ENCODE results near the gene BCCIP.

Gene BCCIP

GRCh38 chr10:125797994-125798662 lies 25.2 kb upstream of the BCCIP start:
- no peak for DNase-seq

- DNase-seq = no peak
These were observed 23.7 kb upstream of the BCCIP start for GRCh38 chr10:125799451-125800182.

DNA sequence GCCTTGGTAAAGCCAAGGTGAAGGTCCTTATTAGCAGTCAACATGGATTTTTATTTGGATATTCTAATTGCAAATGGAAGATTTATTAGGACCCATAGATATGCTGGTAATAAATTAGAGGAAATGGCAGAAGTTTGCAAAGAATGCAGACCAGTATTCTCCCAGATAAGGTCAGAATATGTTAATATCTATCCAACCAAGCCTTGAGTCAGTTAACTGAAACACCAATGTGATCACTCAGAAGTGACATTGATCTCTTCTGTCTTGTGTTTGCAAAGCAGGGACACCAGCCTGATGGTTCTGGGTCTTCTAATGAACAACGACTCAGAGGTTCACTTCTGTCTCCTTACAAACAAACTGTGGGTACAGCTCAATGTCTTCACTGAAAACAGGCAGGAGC lies 21.8 kb upstream of the BCCIP start:
- no peak for DNase-seq

DNA sequence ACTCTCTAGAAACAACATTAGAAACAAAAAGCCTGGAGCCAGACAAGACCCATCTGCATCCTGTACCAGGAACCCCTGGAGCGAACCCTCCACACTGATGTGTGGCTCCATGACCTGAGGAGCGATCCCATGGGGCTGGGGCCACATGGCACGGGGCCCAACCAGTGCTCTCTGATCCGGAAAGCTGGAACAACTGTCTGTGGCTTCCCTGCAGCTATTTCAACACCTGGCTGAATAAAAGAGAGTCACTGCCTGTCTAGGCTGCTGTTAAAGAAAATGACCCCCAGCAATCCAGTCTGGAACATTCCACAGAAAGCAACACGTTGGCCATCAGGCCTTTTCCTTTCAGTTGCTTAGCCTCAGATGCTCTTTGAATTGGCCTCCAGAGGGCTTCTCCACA lies 21.2 kb upstream of the BCCIP start:
- DNase-seq = no peak

DNA sequence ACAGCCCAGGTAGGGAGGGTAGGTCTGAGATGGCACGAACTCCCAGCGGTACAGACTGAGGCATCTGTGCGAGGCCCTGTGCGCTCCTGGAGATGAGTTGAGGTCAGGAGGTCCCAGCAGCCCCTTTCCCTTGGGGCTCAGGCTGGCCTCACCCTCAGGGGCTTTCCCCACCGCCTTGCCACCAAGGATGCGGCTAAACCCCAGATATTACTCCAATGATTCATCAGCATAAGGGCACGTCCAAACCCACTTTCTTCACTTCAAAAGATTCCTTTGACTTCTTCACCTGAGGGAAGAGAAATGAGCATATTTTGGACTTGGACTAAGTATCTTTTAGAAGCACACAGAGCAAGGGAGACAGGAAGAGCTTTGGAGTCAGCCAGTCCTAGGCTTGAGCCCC lies 20.6 kb upstream of the BCCIP start:
- DNase-seq = no peak

DNA sequence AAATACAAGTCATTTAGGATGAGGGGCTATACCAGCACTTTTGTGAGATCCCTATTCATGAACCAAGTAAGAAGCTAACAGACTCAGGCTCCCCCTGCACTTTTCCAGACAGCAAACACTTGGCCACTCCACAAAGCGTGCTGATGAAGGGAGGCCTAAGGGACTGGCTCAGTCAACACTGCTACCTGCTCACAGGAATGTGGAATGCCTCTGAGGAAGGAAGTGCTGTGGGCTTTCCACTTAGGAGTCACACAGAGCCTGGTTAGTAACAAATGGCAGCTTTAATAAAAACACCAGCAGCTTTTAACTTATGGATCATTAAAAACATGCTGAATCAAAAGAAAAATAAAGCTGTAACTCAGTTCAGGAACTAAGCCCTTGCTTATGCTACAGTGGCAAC lies 15.3 kb upstream of the BCCIP start:
- DNase-seq = no peak

DNA sequence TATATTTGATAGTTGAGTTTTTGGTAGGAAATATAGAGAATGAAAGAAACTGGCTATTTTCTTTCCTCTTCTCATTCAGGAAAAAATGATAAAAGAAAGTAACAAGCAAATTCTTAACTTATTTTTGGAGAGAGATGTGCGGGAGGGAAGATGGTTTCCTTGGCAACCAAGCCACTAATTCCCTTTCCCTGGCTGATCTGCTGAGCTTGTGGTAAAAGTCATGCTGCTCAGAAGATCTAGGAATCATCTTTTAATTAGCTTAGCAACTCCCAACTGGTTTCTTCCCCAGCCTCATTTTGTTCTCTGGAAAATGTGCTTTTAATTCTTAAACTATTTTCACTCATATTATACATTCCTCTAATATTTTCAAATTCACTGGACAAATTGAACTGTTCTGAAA lies 12.1 kb upstream of the BCCIP start:
- no peak for DNase-seq

DNA sequence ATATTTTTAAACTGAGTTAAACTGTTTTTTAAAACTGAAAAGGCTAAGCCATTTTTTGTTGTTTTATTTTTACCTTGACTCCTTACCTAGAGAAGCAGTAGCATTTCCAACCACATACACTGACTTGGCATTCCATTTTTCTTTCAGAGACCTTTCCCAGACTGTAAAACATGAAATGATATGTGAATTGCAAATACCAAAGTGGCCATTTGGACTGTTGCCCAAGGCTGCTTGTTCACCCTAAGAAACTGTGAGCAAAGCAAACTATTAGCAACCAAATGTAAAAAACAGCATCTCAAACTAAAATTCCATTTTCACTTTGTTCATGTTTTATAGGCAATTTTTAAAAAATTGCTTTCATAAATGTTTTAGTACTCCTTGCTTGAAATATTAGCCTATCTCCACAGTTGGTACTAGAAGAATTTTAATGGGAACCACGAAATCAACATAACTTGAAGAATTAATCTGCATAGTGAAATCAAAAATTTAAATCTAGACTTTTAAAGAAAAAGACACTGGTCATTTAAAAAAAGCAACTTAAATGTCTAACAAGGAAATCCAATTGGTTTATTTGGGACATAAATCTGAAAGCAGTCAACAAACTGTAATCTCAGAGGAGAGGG lies 11.1 kb upstream of the BCCIP start:
- DNase-seq = no peak

GRCh38 chr10:125815764-125816163 lies 7.6 kb upstream of the BCCIP start:
- no peak for DNase-seq

DNA sequence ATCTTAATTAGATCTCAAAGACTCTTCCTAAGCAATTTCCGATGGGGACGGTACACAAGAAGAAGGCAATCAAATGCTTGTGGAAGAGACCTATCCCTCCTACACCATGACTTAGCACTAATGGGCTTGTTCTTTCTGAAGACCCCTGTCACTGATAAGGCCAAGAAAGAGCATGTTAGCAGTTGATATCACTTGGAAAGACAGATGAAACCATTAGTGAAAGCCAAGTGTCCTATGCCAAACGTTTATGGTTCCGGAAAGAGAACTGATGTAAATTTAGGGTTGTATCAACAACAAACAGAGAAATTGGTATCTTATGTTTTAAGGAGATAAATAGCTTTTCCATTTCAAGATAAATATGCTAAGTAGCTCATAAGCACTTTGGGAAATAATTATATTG lies 6.8 kb upstream of the BCCIP start:
- no peak for DNase-seq

DNA sequence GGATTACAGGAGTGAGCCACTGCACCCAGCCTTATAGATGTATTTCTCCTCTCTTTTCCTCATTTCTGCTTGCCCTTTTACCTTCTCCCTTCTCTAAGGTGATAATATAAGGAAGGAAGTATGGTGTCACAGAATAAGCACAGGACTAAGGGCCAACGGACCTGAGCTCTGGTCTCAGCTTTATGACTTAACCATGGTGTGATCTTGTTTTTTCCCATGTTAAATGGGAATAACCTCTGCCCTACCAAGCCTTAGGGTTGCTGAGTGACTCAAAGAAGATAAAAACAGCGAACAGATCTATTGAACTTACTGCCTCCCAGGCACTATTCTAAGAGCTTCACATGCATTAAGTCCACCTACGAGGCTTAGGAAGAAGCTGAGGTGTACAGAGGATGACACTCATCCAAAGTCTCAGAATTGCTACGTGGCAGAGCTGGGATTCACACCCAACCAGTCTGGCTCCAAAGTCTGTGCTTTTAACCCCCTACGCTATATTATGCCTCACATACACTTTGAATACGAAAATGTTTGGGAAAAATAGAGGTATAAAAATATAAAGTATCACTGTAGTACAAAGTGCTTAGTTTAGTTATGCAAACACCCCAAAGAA lies 5.9 kb upstream of the BCCIP start:
- no peak for DNase-seq

- DNase-seq = no peak
These were observed 2.6 kb upstream of the BCCIP start for GRCh38 chr10:125820701-125821100.

DNA sequence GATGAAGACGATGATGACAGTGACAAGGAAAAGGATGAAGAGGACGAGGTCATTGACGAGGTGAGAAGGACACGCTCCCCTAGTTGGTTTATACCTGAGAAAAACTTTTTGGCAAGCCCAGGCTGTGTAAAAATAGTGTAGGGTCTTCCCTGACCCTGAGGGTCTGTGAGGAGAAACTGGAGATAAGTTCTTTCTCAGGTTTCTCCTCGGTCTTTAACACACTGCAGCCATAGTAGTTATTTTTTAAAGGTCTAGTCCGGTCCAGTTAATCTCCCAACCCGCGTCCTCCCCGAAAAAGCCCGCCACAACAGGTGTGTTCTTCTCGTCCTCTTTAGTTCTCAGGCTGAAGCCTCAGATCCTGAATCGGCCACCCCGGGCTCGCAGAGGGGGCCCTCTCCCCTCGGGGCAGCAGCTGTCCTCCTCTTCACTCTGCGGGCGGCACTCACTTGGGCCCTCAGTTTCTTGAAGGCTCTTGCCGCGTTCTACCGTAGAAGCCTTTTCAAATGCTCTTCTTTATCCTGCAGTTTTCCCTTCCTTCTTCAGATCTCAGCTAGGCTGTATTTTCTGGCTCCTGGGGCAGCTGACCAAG lies 411 bp downstream of the BCCIP start:
- no peak for DNase-seq

DNA sequence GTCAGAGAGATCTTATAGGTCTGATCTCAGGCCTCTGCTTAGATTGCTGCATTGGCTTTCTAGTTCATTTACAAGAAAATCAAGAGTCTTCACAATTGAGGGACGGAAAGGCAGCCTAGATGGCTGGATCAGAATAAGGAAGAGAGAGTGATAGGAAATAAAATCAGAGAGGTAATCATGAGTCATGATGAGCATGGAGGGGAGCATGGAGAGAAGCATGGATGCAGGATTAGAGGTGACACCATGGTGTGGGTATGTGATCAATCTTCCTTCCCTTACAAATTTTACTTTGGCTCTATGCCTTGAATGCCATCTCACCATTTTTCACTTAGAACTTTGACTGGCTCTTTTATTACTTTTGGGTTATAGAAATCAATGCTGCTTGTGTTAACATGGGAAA lies 1.4 kb downstream of the BCCIP start:
- DNase-seq = no peak

DNA sequence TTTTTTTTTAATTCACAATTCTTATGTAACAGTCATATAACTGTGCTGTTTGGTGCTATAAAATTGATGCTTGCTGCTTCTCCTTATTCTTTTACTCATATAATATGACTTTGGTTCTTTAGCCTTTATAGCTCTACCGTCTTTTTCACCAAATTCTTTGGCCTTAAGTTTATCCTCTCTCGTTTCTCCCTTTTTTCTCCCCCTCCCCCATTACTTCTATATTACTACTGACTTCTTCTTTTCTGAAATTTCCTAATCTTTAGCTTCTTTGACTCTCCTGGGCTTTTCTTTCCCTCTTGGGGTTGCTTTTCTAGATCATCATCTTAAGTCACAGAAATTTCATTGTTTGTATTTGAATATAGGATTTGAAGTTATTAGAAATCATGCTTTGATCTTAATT lies 3.8 kb downstream of the BCCIP start:
- DNase-seq = no peak

- DNase-seq = no peak
These were observed 5.0 kb downstream of the BCCIP start for GRCh38 chr10:125828311-125828710.

GRCh38 chr10:125836746-125837145 lies 13.4 kb downstream of the BCCIP start:
- DNase-seq = no peak

DNA sequence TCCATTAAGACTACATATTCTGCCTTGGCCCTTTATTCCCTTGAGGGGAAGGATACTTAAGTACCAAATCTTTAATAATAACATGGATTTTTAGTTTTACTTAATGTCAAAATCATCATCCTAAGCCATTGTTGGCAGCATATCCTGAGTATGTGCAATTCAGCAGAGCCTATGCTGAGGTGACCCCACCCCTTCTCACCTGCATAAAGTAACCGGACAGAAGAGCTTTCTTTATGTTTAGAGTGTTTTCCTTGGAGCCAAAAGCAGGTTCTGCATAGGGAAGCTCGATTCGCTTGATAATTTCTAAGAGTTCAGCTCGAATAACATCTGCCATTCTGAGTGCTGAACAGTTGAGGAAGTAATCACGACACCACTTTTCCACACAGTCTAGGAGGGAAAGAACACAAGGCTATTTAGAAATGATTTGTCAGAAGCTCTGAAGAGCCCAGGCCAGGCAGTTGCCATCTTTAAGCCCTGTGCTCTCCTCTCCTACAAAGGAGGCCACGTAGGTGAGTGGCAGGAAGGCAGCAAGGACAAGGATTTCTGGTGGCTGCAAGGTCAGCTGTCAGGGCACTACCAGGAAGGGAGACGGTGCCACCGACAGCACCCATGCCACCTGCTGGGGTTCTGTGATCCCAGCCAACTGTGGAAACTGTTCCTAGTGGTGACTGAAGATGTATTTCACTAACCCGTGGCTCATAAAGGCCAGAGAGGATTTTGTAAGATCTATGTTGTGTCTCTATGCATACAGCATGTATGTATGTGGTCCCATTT lies 15.6 kb downstream of the BCCIP start:
- no peak for DNase-seq

DNA sequence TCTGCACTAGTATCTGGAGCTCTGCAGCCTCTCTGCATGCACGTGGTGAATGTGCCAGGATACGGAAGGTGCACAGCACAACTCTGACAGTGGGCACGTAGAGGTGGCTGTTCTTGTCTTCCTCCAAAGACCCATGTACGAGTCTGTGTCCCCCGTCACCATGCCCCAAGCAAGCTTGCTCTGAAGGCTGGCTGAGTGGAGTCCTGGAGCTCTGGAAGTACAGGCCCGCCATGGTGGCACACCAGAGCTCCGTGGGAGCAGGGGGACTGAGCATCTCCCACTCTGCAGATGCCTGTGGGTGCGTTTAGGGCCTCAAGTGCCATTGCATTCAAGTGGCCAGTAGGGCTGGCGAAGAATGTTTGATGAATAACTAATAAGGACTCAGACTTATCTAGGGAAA lies 17.1 kb downstream of the BCCIP start:
- DNase-seq = no peak

GRCh38 chr10:125840955-125841354 lies 17.6 kb downstream of the BCCIP start:
- no peak for DNase-seq

DNA sequence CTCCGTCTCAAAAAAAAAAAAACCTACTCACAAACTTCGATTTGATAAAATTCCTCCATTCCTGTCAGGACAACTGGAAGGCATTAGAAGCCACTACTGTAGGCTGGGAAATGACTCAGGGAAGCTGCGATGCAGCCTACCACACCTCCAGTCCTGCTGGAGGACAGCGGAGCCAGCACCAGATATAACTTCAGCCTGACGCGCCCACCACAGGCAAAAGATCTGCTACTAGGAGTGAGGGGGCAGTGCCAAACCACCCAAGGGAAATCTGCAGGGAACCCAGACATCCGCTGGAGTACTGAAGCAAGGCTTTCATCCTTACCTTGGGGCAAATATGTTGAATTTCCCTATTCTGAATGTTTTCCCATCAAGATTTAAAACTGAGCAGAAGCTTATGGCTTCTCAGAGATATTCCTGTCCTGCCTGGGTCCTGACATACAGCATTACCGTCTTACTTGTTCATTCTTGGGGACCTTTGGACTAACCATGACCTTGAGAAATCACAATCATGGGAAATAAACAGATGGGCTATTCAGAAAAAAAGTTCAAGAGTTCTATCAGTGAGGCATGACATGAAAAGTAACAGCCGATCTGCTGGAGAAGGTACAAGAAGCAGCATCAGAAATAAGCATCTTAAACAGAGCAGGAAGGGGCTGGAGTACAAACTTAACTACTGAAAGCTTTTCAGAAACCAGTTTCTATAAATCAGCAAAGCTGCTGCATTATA lies 20.4 kb downstream of the BCCIP start:
- DNase-seq = no peak

GRCh38 chr10:125844751-125845221 lies 21.4 kb downstream of the BCCIP start:
- no peak for DNase-seq
